HUES48 (cell line): Measurements from ENCODE around the gene U2AF1L4.
"Not testable (repeated sequence)": the region's sequence is repeated elsewhere in the genome, so short reads cannot be mapped to it uniquely, and the experiment has no call there.

Experiments
- H3K27ac ChIP-seq: one replicate; pipeline ENCODE4 v1.7.0; 2013; ENCODE audit warnings: low read depth, low read length, inconsistent platforms
- H3K27me3 ChIP-seq: 2 replicates; pipeline ENCODE4 v1.6.1; 2013; ENCODE audit warnings: mild to moderate bottlenecking, low read length; ENCODE audit not compliant: control insufficient read depth, insufficient read depth
- H3K36me3 ChIP-seq: 2 replicates; pipeline ENCODE4 v1.6.1; 2013; ENCODE audit warnings: low read length; ENCODE audit not compliant: control insufficient read depth, insufficient read depth
- H3K4me1 ChIP-seq: 2 replicates; pipeline ENCODE4 v1.6.1; 2013; ENCODE audit warnings: mild to moderate bottlenecking, low read length; ENCODE audit not compliant: control insufficient read depth, insufficient read depth
- H3K4me3 ChIP-seq: 2 replicates; pipeline ENCODE4 v1.5.1; 2013; ENCODE audit warnings: mild to moderate bottlenecking, low read depth, low read length
- H3K9ac ChIP-seq: 2 replicates; pipeline ENCODE4 v1.6.1; 2013; ENCODE audit warnings: mild to moderate bottlenecking, low read depth, low read length, moderate library complexity
- H3K9me3 ChIP-seq: 2 replicates; pipeline ENCODE4 v1.6.1; 2013; ENCODE audit warnings: low read length; ENCODE audit not compliant: control insufficient read depth, insufficient read depth

U2AF1L4 gene

DNA sequence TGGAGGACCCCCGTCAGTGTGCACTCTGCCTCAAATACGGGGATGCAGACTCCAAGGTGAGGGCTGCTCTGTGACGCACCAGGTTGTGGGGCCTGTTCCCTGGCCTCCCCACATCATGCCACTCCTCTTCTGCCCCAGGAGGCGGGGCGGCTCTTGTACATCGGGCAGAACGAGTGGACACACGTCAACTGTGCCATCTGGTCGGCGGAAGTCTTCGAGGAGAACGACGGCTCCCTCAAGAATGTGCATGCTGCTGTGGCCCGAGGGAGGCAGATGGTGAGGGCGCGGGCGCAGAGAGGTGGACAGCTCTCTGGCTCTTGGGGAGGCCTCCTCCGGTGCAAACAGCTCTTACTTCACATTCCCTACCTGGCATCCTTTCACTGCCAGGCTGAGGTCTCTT, 16.2 kb downstream of the U2AF1L4 start:
- Histone ChIP-seq H3K27ac (no peak overlapping the region), H3K4me3 (no peak overlapping the region), H3K27me3 (no peaks in the 10 kb centered on the region), H3K4me1 (no peaks in the 10 kb centered on the region), H3K9me3 (no peaks in the 10 kb centered on the region), H3K36me3 (peaks cover 95% of the 10 kb centered on the region), H3K9ac (no peak overlapping the region)

GRCh38 chr19:35727956-35728706, 17.1 kb downstream of the U2AF1L4 start:
- peaks cover 96% of the 10 kb centered on the region for H3K36me3 ChIP-seq

GRCh38 chr19:35727053-35727955, 17.9 kb downstream of the U2AF1L4 start:
- no peak overlapping the region for H3K27ac ChIP-seq
- H3K36me3 ChIP-seq = peaks cover 98% of the 10 kb centered on the region
- H3K4me1 ChIP-seq = no peaks in the 10 kb centered on the region
- no peaks in the 10 kb centered on the region for H3K27me3 ChIP-seq
- H3K9me3 ChIP-seq = no peaks in the 10 kb centered on the region
- no peak overlapping the region for H3K9ac ChIP-seq
- no peak overlapping the region for H3K4me3 ChIP-seq

More at GRCh38 chr19:35727956-35728706, 17.1 kb downstream of the U2AF1L4 start:
- no peaks in the 10 kb centered on the region for H3K9me3 ChIP-seq
- H3K27me3 ChIP-seq = no peaks in the 10 kb centered on the region
- H3K4me1 ChIP-seq = no peaks in the 10 kb centered on the region
- no peak overlapping the region for H3K4me3 ChIP-seq
- H3K9ac ChIP-seq = no peak overlapping the region
- no peak overlapping the region for H3K27ac ChIP-seq

GRCh38 chr19:35725216-35725861, 19.9 kb downstream of the U2AF1L4 start:
- no peaks in the 10 kb centered on the region for H3K27me3 ChIP-seq
- H3K9me3 ChIP-seq = no peaks in the 10 kb centered on the region
- peaks cover 92% of the 10 kb centered on the region for H3K36me3 ChIP-seq
- no peak overlapping the region for H3K9ac ChIP-seq
- no peak overlapping the region for H3K4me3 ChIP-seq
- no peak overlapping the region for H3K27ac ChIP-seq
- no peaks in the 10 kb centered on the region for H3K4me1 ChIP-seq

- Histone ChIP-seq H3K9ac (no peak overlapping the region), H3K27ac (no peak overlapping the region), H3K9me3 (no peaks in the 10 kb centered on the region), H3K4me3 (no peak overlapping the region), H3K36me3 (peaks cover 91% of the 10 kb centered on the region), H3K4me1 (no peaks in the 10 kb centered on the region), H3K27me3 (no peaks in the 10 kb centered on the region)
These were observed 20.7 kb downstream of the U2AF1L4 start for GRCh38 chr19:35724560-35724959.

GRCh38 chr19:35724132-35724531, 21.1 kb downstream of the U2AF1L4 start:
- H3K4me1 ChIP-seq, H3K9me3 ChIP-seq, H3K27ac ChIP-seq, H3K4me3 ChIP-seq, H3K9ac ChIP-seq, H3K27me3 ChIP-seq: not testable (repeated sequence)
- H3K36me3 ChIP-seq = peaks cover 89% of the 10 kb centered on the region

GRCh38 chr19:35723671-35724070, 21.5 kb downstream of the U2AF1L4 start:
- Histone ChIP-seq H3K27me3 (no peaks in the 10 kb centered on the region), H3K9ac (no peak overlapping the region), H3K4me1 (peaks cover 7% of the 10 kb centered on the region), H3K27ac (no peak overlapping the region), H3K4me3 (no peak overlapping the region), H3K9me3 (no peaks in the 10 kb centered on the region), H3K36me3 (peaks cover 85% of the 10 kb centered on the region)

DNA sequence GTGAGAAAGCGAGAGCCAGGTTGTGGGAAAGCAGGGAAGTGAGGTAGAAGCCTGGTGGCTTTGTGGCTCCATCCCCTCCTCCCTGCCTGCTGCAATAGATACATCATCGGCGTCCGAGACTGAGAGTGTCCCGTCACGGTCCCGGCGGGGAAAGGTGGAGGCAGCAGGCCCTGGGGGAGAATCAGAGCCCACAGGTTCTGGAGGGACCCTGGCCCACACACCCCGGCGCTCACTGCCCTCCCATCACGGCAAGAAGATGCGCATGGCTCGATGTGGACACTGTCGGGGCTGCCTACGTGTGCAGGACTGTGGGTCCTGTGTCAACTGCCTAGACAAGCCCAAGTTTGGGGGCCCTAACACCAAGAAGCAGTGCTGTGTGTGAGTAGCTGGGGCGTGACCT, 22.3 kb downstream of the U2AF1L4 start:
- H3K4me3 ChIP-seq = no peak overlapping the region
- H3K9ac ChIP-seq = no peak overlapping the region
- H3K27ac ChIP-seq = no peak overlapping the region
- H3K27me3 ChIP-seq = no peaks in the 10 kb centered on the region
- H3K4me1 ChIP-seq = peaks cover 7% of the 10 kb centered on the region
- peaks cover 77% of the 10 kb centered on the region for H3K36me3 ChIP-seq
- H3K9me3 ChIP-seq = no peaks in the 10 kb centered on the region

DNA sequence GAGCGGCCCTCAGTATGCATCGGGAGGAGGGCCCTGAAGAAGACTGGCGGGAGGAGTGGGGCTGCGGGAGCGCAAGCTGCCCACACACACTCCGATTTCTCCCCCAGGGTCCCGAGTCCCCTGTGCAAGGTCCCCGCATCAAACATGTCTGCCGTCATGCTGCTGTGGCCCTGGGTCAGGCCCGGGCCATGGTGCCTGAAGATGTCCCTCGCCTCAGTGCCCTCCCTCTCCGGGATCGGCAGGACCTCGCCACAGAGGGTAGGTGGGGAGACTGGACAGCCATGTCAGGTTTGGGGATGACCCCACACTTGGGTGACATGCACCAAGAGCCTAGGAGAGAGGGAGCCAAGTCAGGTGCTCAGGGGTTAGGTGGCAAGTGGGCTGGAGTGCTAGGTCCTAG, 22.8 kb downstream of the U2AF1L4 start:
- no peak overlapping the region for H3K4me3 ChIP-seq
- no peak overlapping the region for H3K9ac ChIP-seq
- H3K9me3 ChIP-seq = no peaks in the 10 kb centered on the region
- no peak overlapping the region for H3K27ac ChIP-seq
- peaks cover 7% of the 10 kb centered on the region for H3K4me1 ChIP-seq
- no peaks in the 10 kb centered on the region for H3K27me3 ChIP-seq
- H3K36me3 ChIP-seq = peaks cover 73% of the 10 kb centered on the region

- H3K4me1 ChIP-seq = peaks cover 7% of the 10 kb centered on the region
- no peaks in the 10 kb centered on the region for H3K27me3 ChIP-seq
- H3K4me3 ChIP-seq = no peak overlapping the region
- no peak overlapping the region for H3K9ac ChIP-seq
- H3K9me3 ChIP-seq = no peaks in the 10 kb centered on the region
- H3K36me3 ChIP-seq = peaks cover 64% of the 10 kb centered on the region
- H3K27ac ChIP-seq = no peak overlapping the region
These were observed 23.8 kb downstream of the U2AF1L4 start for GRCh38 chr19:35721374-35721773.

DNA sequence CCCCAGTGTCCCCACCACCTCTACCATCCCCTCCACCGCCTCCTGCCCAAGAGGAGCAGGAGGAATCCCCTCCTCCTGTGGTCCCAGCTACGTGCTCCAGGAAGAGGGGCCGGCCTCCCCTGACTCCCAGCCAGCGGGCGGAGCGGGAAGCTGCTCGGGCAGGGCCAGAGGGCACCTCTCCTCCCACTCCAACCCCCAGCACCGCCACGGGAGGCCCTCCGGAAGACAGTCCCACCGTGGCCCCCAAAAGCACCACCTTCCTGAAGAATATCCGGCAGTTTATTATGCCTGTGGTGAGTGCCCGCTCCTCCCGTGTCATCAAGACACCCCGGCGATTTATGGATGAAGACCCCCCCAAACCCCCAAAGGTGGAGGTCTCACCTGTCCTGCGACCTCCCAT, 24.6 kb downstream of the U2AF1L4 start:
- H3K36me3 ChIP-seq = peaks cover 57% of the 10 kb centered on the region
- no peak overlapping the region for H3K27ac ChIP-seq

More for the DNA sequence above, 24.6 kb downstream of the U2AF1L4 start:
- H3K9me3 ChIP-seq = no peaks in the 10 kb centered on the region
- H3K9ac ChIP-seq = no peak overlapping the region
- H3K4me3 ChIP-seq = no peak overlapping the region
- H3K4me1 ChIP-seq = peaks cover 10% of the 10 kb centered on the region
- no peaks in the 10 kb centered on the region for H3K27me3 ChIP-seq
